Heart right ventricle (tissue), 16 donors: ENCODE measurements around the gene KANSL1. TPM values are rescaled to one million over a fixed set of nuclear protein-coding genes. Genes with fewer than 3 reads are reported as not detected.
A peak's percentile ranks its signal among the peaks of the same experiment; 100 is the strongest.

Source experiments
- ATAC-seq, 8 donors: fragments of 200-7000 bp; cut with Tn5 transposase; one replicate each; pipeline ENCODE4 v1.9.1; 2020; ENCODE audit warnings: mild to moderate bottlenecking in 8 of 8, moderate library complexity in 8 of 8, moderate number of reproducible peaks in 1 of 8
- DNase-seq, 2 donors: peaks; one replicate each; pipeline ENCODE4 v3.0.0-alpha.2; 2020
- H3K27ac ChIP-seq, 10 donors: fragments of 200-600 bp; sonication (generic) in 2 of 10; one replicate each; pipeline versions ENCODE4 v1.5.0 to v1.8.0; 2020 to 2022; ENCODE audit warnings: mild to moderate bottlenecking in 3 of 10
- H3K27me3 ChIP-seq, 7 donors: fragments of 200-600 bp; one replicate each; pipeline ENCODE4 v1.8.0; 2021 to 2022; ENCODE audit warnings: mild to moderate bottlenecking in 2 of 7
- H3K36me3 ChIP-seq, 9 donors: fragments of 200-600 bp; sonication (generic) in 1 of 9; one replicate each; pipeline versions ENCODE4 v1.5.0 to v1.8.0; 2020 to 2022; ENCODE audit warnings: mild to moderate bottlenecking in 2 of 9
- H3K4me1 ChIP-seq, 9 donors: fragments of 200-600 bp; sonication (generic) in 1 of 9; one replicate each; pipeline versions ENCODE4 v1.5.0 to v1.8.0; 2020 to 2022; ENCODE audit warnings: mild to moderate bottlenecking in 4 of 9
- H3K4me3 ChIP-seq, 10 donors: fragments of 200-600 bp; sonication (generic) in 2 of 10; one replicate each; pipeline versions ENCODE4 v1.5.0 to v1.8.0; 2020 to 2022; ENCODE audit warnings: mild to moderate bottlenecking in 7 of 10, moderate library complexity in 2 of 10
- H3K9me3 ChIP-seq, 11 donors: fragments of 200-600 bp in 10 of 11; sonication (generic) in 2 of 11; one replicate each; pipeline versions ENCODE4 v1.5.0 to v1.8.0; 2013 to 2022; ENCODE audit warnings: mild to moderate bottlenecking in 2 of 11, control low read depth in 1 of 11, moderate library complexity in 1 of 11
- WGBS, 2 donors: extraction: QIAGEN DNeasy Blood & Tissue Kit; methylation state at CpG; one replicate each; pipeline ENCODE4 v1.1.7; 2013; ENCODE audit warnings: inconsistent platforms in 1 of 2; 5-methylcytosine and 5-hydroxymethylcytosine counted together
- intact Hi-C, 10 donors: fragments of 100-400 bp; cut with DNase I; formaldehyde crosslinking; loops; one replicate each; pipeline versions ENCODE4 v1.11.1 to v1.14.2; 2022
- polyA plus RNA-seq, 2 donors: library from polyadenylated mRNA; stranded (reverse); fragments of 200-250 nt; gene quantifications; one replicate each; pipeline ENCODE4 v1.2.3, GENCODE V29; 2013
- total RNA-seq, 10 donors: library from RNA; stranded (reverse); fragmentation: NEBNext Ultra II Directional in 3 of 10; extraction: Animal tissue kit (Norgen Biotek cat#: 25700) in 3 of 10; gene quantifications; one replicate each; pipeline versions ENCODE4 v1.2.1 to v1.2.4, GENCODE V29; 2021 to 2023
- TF ChIP-seq, protein P1 (sequence below), 9 donors: fragments of 200-600 bp; sonication (generic) in 2 of 9; IDR thresholded peaks; one replicate each; pipeline versions ENCODE4 v1.5.0 to v1.8.0; 2021 to 2022; ENCODE audit warnings: antibody characterized with exemption in 9 of 9, mild to moderate bottlenecking in 5 of 9, moderate library complexity in 1 of 9
- donor health status: Arrhythmogenic right ventricular cardiomyopathy.
- donor health status: ischemic (EF 13 %, LVEDD 7.1; RV severe dilation, severe dysfunction).
- donor health status: healthy with polysubstance abuse.
- donor health status: DM: no; HTN: yes; CAD: no.
- donor health status: DM: no; HTN: no; CAD: no.
- donor health status: ischemic (EF 25% LVEDD 6.9; RV normal size, moderate dysfunction).
- donor health status: ischemic (EF 25% LVEDD 5.7; RV mildly dilated, moderate dysfunction).
- donor health status: healthy.
- donor health status: DM: yes; HTN: yes; CAD: no.
- donor health status: Ischemic cardiomyopathy.
- donor health status: ischemic (EF 35%, LVEDD 5.7; RV mildly dilated, moderate dysfunction).
- donor health status: nonischemic (EF 11% LVEDD 7.7; RV severe dilation, severe dysfunction).
- donor health status: DM: yes; HTN: yes; CAD: no.
- donor health status: PGD.
- donor health status: ischemic (EF 29% LVEDD 5.4; RV normal size, mild dysfunction).
- donor health status: nonischemic (EF 23%, LVEDD 6.1; RV moderate dilation, normal function).

Gene KANSL1
- total and polyA plus RNA-seq, 12 donors: 8.2 to 52.5 (median 41.1) TPM

DNA sequence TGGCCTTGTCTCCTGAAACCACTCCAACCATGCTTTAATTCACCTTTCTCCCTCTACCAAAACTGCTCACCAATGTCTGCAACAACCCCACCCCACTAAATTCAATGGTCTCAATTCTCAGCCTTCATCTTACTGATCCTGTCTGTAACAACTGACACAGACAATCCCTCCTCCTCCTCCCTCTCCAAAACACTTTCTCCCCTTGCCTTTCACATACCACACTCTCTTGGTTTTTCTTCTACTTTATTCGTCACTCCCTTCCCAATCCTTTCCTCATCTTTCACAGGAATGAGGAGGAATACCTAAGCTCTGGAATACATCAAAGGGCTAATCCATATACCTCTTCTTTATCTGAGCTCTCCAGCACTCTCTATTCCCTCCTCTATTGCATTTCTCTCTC lies 128.8 kb downstream of the KANSL1 start:
- Histone ChIP-seq H3K27ac (no peak overlapping the region), H3K36me3 (peaks cover 0 to 89% (median 21%) of the 10 kb centered on the region in 9 donors), H3K9me3 (no peaks in the 10 kb centered on the region), H3K4me1 (peaks cover 0 to 15% (median 6%) of the 10 kb centered on the region in 9 donors), H3K27me3 (no peaks in the 10 kb centered on the region), H3K4me3 (no peak overlapping the region)
- TF ChIP-seq, protein P1, sequence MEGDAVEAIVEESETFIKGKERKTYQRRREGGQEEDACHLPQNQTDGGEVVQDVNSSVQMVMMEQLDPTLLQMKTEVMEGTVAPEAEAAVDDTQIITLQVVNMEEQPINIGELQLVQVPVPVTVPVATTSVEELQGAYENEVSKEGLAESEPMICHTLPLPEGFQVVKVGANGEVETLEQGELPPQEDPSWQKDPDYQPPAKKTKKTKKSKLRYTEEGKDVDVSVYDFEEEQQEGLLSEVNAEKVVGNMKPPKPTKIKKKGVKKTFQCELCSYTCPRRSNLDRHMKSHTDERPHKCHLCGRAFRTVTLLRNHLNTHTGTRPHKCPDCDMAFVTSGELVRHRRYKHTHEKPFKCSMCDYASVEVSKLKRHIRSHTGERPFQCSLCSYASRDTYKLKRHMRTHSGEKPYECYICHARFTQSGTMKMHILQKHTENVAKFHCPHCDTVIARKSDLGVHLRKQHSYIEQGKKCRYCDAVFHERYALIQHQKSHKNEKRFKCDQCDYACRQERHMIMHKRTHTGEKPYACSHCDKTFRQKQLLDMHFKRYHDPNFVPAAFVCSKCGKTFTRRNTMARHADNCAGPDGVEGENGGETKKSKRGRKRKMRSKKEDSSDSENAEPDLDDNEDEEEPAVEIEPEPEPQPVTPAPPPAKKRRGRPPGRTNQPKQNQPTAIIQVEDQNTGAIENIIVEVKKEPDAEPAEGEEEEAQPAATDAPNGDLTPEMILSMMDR (IDR thresholded peaks at IDR 0.05): no peak
- DNase-seq (no peak), ATAC-seq (no peak)
- intact Hi-C loops: loop anchor here in 1 of 10 donors (10.0 kb wide), 1 partner anchor 50 kb away; no protein-coding TSS in a partner anchor
- 82 to 97% methylated on average over 1 of the region's 1 CpG for WGBS, 2 donors

DNA sequence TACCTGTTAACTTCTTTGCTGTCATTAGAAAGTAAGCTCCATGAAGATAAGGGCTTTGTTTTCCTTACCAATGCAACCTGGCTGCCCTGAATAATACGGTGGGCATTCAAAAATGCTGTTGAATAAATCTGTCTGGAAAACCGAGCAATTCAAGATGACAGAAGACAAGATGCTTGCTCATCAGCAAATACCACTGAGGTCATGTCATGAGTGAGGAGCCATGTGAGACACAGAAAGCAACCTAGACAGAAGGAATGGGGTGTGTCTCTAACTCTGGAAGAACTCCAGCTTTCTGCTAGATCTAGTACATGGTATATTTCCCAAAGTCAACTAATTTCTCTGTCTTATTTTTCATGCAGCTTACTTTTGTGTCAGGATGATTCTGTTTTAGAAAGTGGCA lies 130.0 kb downstream of the KANSL1 start:
- peaks cover 0 to 96% (median 21%) of the 10 kb centered on the region in 9 donors for H3K36me3 ChIP-seq
- peak in 1 of 8 donors; percentile 13 for ATAC-seq
- intact Hi-C loops: loop anchor here in 1 of 10 donors (10.0 kb wide), 1 partner anchor 52 kb away; no protein-coding TSS in a partner anchor

DNA sequence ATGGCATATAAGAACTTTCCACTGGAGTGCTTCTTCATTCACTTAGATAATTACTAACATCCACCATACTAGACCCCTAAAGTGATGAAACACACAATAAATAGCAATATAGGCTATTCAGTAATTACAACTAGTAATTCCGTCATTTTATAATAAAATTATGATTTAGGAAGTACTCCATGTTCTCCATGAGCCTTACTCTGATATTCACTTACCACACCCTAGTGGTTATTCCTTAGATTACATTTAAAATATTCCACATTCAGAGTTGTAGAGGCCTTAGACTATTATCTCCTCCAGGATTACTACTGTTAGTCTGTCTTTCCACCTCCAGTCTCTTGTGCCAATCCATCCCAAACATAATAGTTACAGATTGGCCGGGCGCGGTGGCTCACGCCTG lies 131.8 kb downstream of the KANSL1 start:
- Histone ChIP-seq H3K4me1 (peaks cover 0 to 32% (median 12%) of the 10 kb centered on the region in 9 donors), H3K9me3 (no peaks in the 10 kb centered on the region), H3K27me3 (no peaks in the 10 kb centered on the region), H3K27ac (no peak overlapping the region), H3K4me3 (no peak overlapping the region), H3K36me3 (peaks cover 0 to 92% (median 15%) of the 10 kb centered on the region in 9 donors)
- ATAC-seq (no peak), DNase-seq (no peak)
- TF ChIP-seq, protein P1 (IDR thresholded peaks at IDR 0.05): peak in 7 of 9 donors; percentile 8 to 49 (median 38)
- WGBS, 2 donors: 98 to 99% methylated on average over 5 of the region's 5 CpGs
- intact Hi-C loops: loop anchor here in 1 of 10 donors (10.0 kb wide), 1 partner anchor 53 kb away; no protein-coding TSS in a partner anchor

More for the DNA sequence above, 130.0 kb downstream of the KANSL1 start:
- Histone ChIP-seq H3K4me1 (peaks cover 0 to 23% (median 6%) of the 10 kb centered on the region in 9 donors), H3K9me3 (no peaks in the 10 kb centered on the region), H3K27ac (no peak overlapping the region), H3K4me3 (no peak overlapping the region), H3K27me3 (no peaks in the 10 kb centered on the region)
- 46 to 48% methylated on average over 2 of the region's 2 CpGs for WGBS, 2 donors
- DNase-seq: no peak
- TF ChIP-seq, protein P1 (IDR thresholded peaks at IDR 0.05): no peak

DNA sequence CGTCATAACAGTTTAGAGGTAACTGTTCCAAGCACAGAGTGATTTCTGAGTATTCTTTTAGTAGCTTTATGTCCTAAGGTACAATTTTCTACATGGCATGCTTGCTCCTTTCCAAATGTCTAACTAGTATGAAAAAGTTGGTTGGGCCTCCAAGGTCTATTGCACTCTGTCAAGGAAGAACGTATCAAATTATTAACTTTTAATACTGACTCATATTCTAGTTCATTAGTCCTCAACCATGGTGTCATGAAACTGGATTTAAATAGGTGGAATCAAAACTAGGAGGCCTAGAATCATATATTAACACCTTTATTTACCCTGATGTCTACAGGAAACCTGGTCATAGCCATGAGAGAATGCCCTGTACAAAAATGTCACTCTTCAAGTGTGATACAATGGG lies 132.8 kb downstream of the KANSL1 start:
- TF ChIP-seq, protein P1 (IDR thresholded peaks at IDR 0.05): no peak
- ATAC-seq: no peak
- peaks cover 0 to 32% (median 12%) of the 10 kb centered on the region in 9 donors for H3K4me1 ChIP-seq
- intact Hi-C loops: loop anchor here in 1 of 10 donors (10.0 kb wide), 1 partner anchor 54 kb away; no protein-coding TSS in a partner anchor
- DNase-seq: no peak
- H3K27me3 ChIP-seq: no peaks in the 10 kb centered on the region
- H3K4me3 ChIP-seq: no peak overlapping the region
- peaks cover 0 to 83% (median 6%) of the 10 kb centered on the region in 9 donors for H3K36me3 ChIP-seq
- 90 to 91% methylated on average over 2 of the region's 2 CpGs for WGBS, 2 donors
- H3K9me3 ChIP-seq: no peaks in the 10 kb centered on the region
- peak overlapping the region in 1 of 10 donors; percentile 11 for H3K27ac ChIP-seq
